B cell (primary cell): ENCODE results near the gene RIPOR3. TPM values are rescaled to one million over a fixed set of nuclear protein-coding genes. Genes with fewer than 3 reads are reported as not detected.

Experiments
- ATAC-seq: fragments of 200-7000 bp; cut with Tn5 transposase; one replicate; pipeline ENCODE4 v1.10.0; 2021; ENCODE audit warnings: low read depth, mild to moderate bottlenecking, moderate number of reproducible peaks, moderate library complexity
- CTCF ChIA-PET: fragments of 350-600 bp; sonication (Branson Sonifier 250); formaldehyde crosslinking; loops from one replicate; lab custom pipeline; 2021; ENCODE audit warnings: antibody characterized with exemption, inconsistent platforms; lab: Charles Lee
- POLR2A ChIA-PET: fragments of 350-600 bp; sonication (Branson Sonifier 250); formaldehyde crosslinking; loops from one replicate; lab custom pipeline; 2021; ENCODE audit warnings: antibody characterized with exemption; lab: Charles Lee
- DNase-seq: peaks from one replicate; pipeline ENCODE4 v3.0.0; 2013
- H2AFZ ChIP-seq: 2 replicates; pipeline ENCODE4 v1.6.1; 2012; ENCODE audit warnings: mild to moderate bottlenecking, low read depth, low read length; ENCODE audit not compliant: insufficient read depth, poor library complexity, severe bottlenecking
- H3K27ac ChIP-seq, 2 donors: 1 replicate in 1 of 2; 2 replicates in 1 of 2; pipeline ENCODE4 v1.5.1; 2012 to 2013; ENCODE audit warnings: low read length in 2 of 2, mild to moderate bottlenecking in 2 of 2, moderate library complexity in 1 of 2
- H3K27me3 ChIP-seq, 4 experiments: fragments of 200-600 bp in 1 of 4; sonication (generic) in 1 of 4; replicated peaks in 1 of 4; 1 replicate in 2 of 4; 2 replicates in 2 of 4; pipeline versions ENCODE4 v1.6.1 to v1.7.0; 2013 to 2016; ENCODE audit warnings: low read length in 3 of 4, mild to moderate bottlenecking in 2 of 4, mixed read lengths in 1 of 4, moderate library complexity in 1 of 4; ENCODE audit not compliant: insufficient read depth in 4 of 4, control insufficient read depth in 3 of 4; ENCODE audit errors: control extremely low read depth in 1 of 4
- H3K36me3 ChIP-seq, 2 experiments: replicated peaks in 1 of 2; 1 replicate in 1 of 2; 2 replicates in 1 of 2; pipeline versions ENCODE4 v1.6.1 to v1.7.1; 2013; ENCODE audit warnings: low read length in 1 of 2; ENCODE audit not compliant: insufficient read depth in 2 of 2, control insufficient read depth in 1 of 2; ENCODE audit errors: control extremely low read depth in 1 of 2, extremely low read depth in 1 of 2
- H3K4me1 ChIP-seq, 2 donors: fragments of 200-600 bp in 1 of 2; sonication (generic) in 1 of 2; 1 replicate in 1 of 2; 2 replicates in 1 of 2; pipeline versions ENCODE4 v1.5.1 to v1.6.1; 2013 to 2017; ENCODE audit warnings: low read length in 2 of 2; ENCODE audit not compliant: control insufficient read depth in 2 of 2, insufficient read depth in 2 of 2
- H3K4me2 ChIP-seq: replicated peaks from 2 replicates; pipeline ENCODE3; 2012; ENCODE audit warnings: mild to moderate bottlenecking, low read depth, low read length; ENCODE audit not compliant: poor library complexity, severe bottlenecking
- H3K4me3 ChIP-seq, 5 experiments: fragments of 200-600 bp in 1 of 5; sonication (generic) in 1 of 5; 1 replicate in 3 of 5; 2 replicates in 2 of 5; pipeline versions ENCODE4 v1.5.1 to v1.7.0; 2011 to 2016; ENCODE audit warnings: low read length in 4 of 5, mild to moderate bottlenecking in 4 of 5, low read depth in 2 of 5, control low read depth in 1 of 5, moderate library complexity in 1 of 5; ENCODE audit not compliant: insufficient read depth in 1 of 5; ENCODE audit errors: control extremely low read depth in 1 of 5, extremely low read depth in 1 of 5
- H3K79me2 ChIP-seq: fragments of 200-600 bp; sonication (generic); one replicate; pipeline ENCODE4 v1.6.0; 2016; ENCODE audit warnings: low read length; ENCODE audit not compliant: control insufficient read depth, insufficient read depth
- H3K9ac ChIP-seq: fragments of 200-600 bp; sonication (generic); 2 replicates; pipeline ENCODE4 v1.6.1; 2017; ENCODE audit warnings: mild to moderate bottlenecking, low read length, moderate library complexity
- H3K9me3 ChIP-seq, 3 donors: one replicate each; pipeline versions ENCODE4 v1.6.1 to v1.7.1; 2013; ENCODE audit warnings: low read length in 2 of 3; ENCODE audit not compliant: control insufficient read depth in 2 of 3, insufficient read depth in 1 of 3; ENCODE audit errors: control extremely low read depth in 1 of 3
- H4K20me1 ChIP-seq: 2 replicates; pipeline ENCODE4 v1.6.0; 2012; ENCODE audit warnings: mild to moderate bottlenecking, low read length; ENCODE audit not compliant: insufficient read depth, control insufficient read depth, poor library complexity, severe bottlenecking
- H3K27ac Mint-ChIP-seq: one replicate; pipeline ENCODE4 v1.8.0; 2021; ENCODE audit warnings: mixed read lengths
- H3K27me3 Mint-ChIP-seq: one replicate; pipeline ENCODE4 v1.8.0; 2021; ENCODE audit warnings: mixed read lengths
- H3K4me1 Mint-ChIP-seq: one replicate; pipeline ENCODE4 v1.8.0; 2021; ENCODE audit warnings: mixed read lengths
- H3K4me3 Mint-ChIP-seq: one replicate; pipeline ENCODE4 v1.8.0; 2021; ENCODE audit warnings: mixed read lengths
- H3K9me3 Mint-ChIP-seq: one replicate; pipeline ENCODE4 v1.8.0; 2022; ENCODE audit warnings: mixed read lengths; ENCODE audit not compliant: insufficient read depth
- EZH2 ChIP-seq: IDR thresholded peaks from 2 replicates; pipeline ENCODE4 v1.6.1; 2012; ENCODE audit warnings: borderline replicate concordance, low read depth, mild to moderate bottlenecking, moderate library complexity, low read length; ENCODE audit not compliant: insufficient read depth, poor library complexity, severe bottlenecking
- WGBS: methylation state at CpG from one replicate; pipeline ENCODE4 v1.1.5; 2013; ENCODE audit warnings: missing lambda C conversion rate; ENCODE audit not compliant: insufficient coverage; 5-methylcytosine and 5-hydroxymethylcytosine counted together
- intact Hi-C: fragments of 100-400 bp; cut with micrococcal nuclease; formaldehyde crosslinking; loops from one replicate; pipeline ENCODE4 v1.10.0; 2022
- polyA plus RNA-seq: library from polyadenylated mRNA; depleted of rRNA; stranded (reverse); fragments of >200 nt; gene quantifications from 2 replicates; pipeline ENCODE4 v1.2.3, GENCODE V29; 2012
- total RNA-seq, 2 donors: library from RNA; stranded (reverse); fragments of 120-200 nt in 1 of 2; gene quantifications; 1 replicate in 1 of 2; 2 replicates in 1 of 2; pipeline versions ENCODE4 v1.2.3 to v1.2.4, GENCODE V29; 2013 to 2022
- TF ChIP-seq, protein P1 (sequence below): fragments of 200-600 bp; IDR thresholded peaks from one replicate; pipeline ENCODE4 v1.8.0; 2022; ENCODE audit warnings: antibody characterized with exemption, mild to moderate bottlenecking

RIPOR3 gene
- total and polyA plus RNA-seq, 2 donors (not counting 1 experiment from before 2014, with no cell fraction given), result 0.09 to 0.27 TPM

DNA sequence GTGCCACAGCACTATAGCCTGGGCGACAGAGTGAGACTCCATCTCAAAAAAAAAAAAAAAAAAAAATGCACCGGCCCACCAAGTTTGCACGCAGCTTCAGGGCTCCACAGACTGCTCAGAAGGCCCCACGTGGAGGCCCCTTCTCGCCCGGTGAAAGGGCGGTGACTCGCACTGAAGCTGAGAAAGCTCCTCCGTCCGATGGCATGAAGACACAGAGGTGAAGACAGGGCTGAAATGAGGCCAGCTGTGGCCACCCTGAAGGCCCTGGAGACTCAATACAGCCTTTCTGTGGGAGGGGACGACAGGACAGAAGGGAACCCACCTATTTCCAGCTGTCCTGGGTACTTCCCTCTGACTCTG, 97.1 kb downstream of the RIPOR3 start:
- POLR2A ChIA-PET, result interaction anchor here (0.6 kb wide), 1 partner anchor 603 kb away, joined by 9 read pairs; no protein-coding TSS in a partner anchor
- intact Hi-C loops, result no loop called here
- peaks cover 24% of the 10 kb centered on the region for H3K4me1 Mint-ChIP-seq
- H3K4me3 Mint-ChIP-seq, result no peak overlapping the region
- Histone ChIP-seq H3K36me3 (peaks cover 0 to 5% of the 10 kb centered on the region in 2 experiments), H3K9ac (no peak overlapping the region), H3K9me3 (no peaks in the 10 kb centered on the region), H4K20me1 (no peaks in the 10 kb centered on the region), H3K4me2 (no peak overlapping the region), H3K27me3 (no peaks in the 10 kb centered on the region), H2AFZ (no peak overlapping the region), H3K79me2 (no peaks in the 10 kb centered on the region), H3K4me3 (no peak overlapping the region), H3K27ac (no peak overlapping the region), H3K4me1 (peaks cover 12 to 26% of the 10 kb centered on the region in 2 donors)
- TF ChIP-seq EZH2, result no peak
- TF ChIP-seq, protein P1, sequence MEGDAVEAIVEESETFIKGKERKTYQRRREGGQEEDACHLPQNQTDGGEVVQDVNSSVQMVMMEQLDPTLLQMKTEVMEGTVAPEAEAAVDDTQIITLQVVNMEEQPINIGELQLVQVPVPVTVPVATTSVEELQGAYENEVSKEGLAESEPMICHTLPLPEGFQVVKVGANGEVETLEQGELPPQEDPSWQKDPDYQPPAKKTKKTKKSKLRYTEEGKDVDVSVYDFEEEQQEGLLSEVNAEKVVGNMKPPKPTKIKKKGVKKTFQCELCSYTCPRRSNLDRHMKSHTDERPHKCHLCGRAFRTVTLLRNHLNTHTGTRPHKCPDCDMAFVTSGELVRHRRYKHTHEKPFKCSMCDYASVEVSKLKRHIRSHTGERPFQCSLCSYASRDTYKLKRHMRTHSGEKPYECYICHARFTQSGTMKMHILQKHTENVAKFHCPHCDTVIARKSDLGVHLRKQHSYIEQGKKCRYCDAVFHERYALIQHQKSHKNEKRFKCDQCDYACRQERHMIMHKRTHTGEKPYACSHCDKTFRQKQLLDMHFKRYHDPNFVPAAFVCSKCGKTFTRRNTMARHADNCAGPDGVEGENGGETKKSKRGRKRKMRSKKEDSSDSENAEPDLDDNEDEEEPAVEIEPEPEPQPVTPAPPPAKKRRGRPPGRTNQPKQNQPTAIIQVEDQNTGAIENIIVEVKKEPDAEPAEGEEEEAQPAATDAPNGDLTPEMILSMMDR, result no peak
- H3K9me3 Mint-ChIP-seq, result no peaks in the 10 kb centered on the region
- DNase-seq (no peak), ATAC-seq (peak; percentile 10)
- WGBS, result 74% methylated on average over 10 of the region's 11 CpGs
- CTCF ChIA-PET, result interaction anchor here (0.9 to 1.0 kb wide), 5 partner anchors 8 to 116 kb away, joined by 3 to 4 read pairs (median 3); no protein-coding TSS in a partner anchor
- H3K27me3 Mint-ChIP-seq, result no peaks in the 10 kb centered on the region
- H3K27ac Mint-ChIP-seq, result peak overlapping the region; percentile 61

DNA sequence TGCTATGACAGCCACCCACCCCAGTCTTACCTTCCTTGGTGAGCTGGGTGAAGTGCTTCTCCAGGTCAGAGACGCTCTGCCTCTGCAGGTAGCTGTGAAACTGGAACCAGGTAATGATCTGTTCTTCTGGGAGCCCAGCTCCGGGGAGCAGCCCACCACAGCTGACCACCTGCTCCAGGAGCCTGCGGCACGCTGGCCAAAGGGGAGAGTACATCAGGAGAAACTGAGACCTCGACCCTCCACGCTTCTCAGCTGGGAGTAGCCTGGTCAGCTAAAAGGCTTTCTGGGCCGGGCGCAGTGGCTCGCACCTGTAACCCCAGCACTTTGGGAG, 98.4 kb downstream of the RIPOR3 start:
- H3K27ac ChIP-seq, result no peak overlapping the region
- CTCF ChIA-PET, result interaction anchor here (0.7 to 1.4 kb wide), 4 partner anchors 8 to 156 kb away, joined by 3 to 5 read pairs (median 3); no protein-coding TSS in a partner anchor
- H4K20me1 ChIP-seq, result peaks cover 5% of the 10 kb centered on the region
- no peaks in the 10 kb centered on the region for H3K27me3 ChIP-seq
- Mint-ChIP-seq H3K27ac (no peak overlapping the region), H3K4me3 (no peak overlapping the region), H3K27me3 (no peaks in the 10 kb centered on the region), H3K4me1 (peaks cover 27% of the 10 kb centered on the region), H3K9me3 (no peaks in the 10 kb centered on the region)
- POLR2A ChIA-PET, result interaction anchor here (0.7 to 0.9 kb wide), 2 partner anchors 10 to 27 kb away, joined by 3 read pairs; no protein-coding TSS in a partner anchor
- H3K9me3 ChIP-seq, result no peaks in the 10 kb centered on the region
- peaks cover 12 to 26% of the 10 kb centered on the region in 2 donors for H3K4me1 ChIP-seq
- peaks cover under 1% of the 10 kb centered on the region for H3K79me2 ChIP-seq
- TF ChIP-seq EZH2, result no peak
- TF ChIP-seq, protein P1, result no peak
- ATAC-seq (no peak), DNase-seq (no peak)
- no peak overlapping the region for H2AFZ ChIP-seq
- H3K4me3 ChIP-seq, result no peak overlapping the region
- WGBS, result 98% methylated on average over 5 of the region's 9 CpGs
- intact Hi-C loops, result no loop called here
- H3K4me2 ChIP-seq, result no peak overlapping the region
- H3K9ac ChIP-seq, result no peak overlapping the region
- peaks cover 0 to 12% of the 10 kb centered on the region in 2 experiments for H3K36me3 ChIP-seq
